D341Med (cell line): ENCODE measurements around the gene TRIM17.

ENCODE experiments used
- DNase-seq: peaks from one replicate; pipeline ENCODE4 v3.0.0; 2012; ENCODE audit warnings: low spot score

The TRIM17 gene

DNA sequence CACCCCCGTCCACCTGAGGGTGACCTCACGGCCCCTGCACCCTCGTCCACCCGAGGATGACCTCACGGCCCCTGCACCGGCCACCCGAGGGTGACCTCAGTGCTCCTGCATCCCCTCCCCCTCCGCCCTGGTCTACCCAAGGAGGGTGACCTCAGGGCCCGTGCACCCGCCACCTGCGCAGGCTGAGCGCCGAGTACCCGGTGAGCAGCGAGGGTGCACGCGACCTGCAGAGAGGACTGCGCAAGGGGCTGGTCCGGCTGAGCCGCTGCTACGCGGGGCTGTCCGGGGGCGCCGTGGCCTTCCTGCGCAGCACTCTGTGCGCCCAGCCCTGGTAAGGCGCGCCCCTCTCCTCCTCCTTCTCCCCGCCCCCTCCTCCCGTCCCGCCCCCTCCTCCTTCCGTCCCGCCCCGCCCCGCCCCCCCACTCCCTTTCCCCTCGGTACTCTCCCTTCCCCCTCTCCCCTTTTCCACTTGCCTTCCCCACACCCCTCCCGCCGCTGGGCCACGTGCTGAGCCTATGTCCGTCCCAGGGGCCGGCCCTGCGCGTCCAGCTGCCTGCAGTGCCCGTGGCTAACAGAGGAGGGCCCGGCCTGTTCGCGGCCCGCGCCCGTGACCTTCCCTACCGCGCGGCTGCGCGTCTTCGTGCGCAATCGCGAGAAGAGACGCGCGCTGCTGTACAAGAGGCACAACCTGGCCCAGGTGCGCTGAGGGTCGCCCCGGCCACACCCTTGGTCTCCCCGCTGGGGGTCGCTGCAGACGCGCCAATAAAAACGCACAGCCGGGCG lies 38.4 kb downstream of the TRIM17 start:
- peak; percentile 90 for DNase-seq

DNA sequence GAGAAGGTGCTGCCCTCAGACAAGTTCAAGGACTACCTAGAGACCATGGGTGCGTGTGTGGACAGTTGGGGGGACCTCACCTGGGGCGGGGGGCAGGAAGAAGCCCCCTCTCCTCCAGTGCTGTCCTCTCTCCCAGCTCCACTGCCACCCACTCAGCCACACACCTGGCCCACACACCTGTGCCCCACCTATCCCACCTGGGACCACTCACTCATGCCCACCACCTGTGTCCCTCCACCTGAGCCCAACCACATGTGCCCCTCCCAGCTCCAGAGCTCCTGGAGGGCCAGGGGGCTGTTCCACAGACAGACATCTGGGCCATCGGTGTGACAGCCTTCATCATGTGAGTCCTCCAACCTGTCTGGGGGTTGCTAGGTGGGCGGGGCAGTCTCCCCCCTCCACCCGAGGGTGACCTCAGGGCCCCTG lies 39.0 kb downstream of the TRIM17 start:
- no peak for DNase-seq

DNA sequence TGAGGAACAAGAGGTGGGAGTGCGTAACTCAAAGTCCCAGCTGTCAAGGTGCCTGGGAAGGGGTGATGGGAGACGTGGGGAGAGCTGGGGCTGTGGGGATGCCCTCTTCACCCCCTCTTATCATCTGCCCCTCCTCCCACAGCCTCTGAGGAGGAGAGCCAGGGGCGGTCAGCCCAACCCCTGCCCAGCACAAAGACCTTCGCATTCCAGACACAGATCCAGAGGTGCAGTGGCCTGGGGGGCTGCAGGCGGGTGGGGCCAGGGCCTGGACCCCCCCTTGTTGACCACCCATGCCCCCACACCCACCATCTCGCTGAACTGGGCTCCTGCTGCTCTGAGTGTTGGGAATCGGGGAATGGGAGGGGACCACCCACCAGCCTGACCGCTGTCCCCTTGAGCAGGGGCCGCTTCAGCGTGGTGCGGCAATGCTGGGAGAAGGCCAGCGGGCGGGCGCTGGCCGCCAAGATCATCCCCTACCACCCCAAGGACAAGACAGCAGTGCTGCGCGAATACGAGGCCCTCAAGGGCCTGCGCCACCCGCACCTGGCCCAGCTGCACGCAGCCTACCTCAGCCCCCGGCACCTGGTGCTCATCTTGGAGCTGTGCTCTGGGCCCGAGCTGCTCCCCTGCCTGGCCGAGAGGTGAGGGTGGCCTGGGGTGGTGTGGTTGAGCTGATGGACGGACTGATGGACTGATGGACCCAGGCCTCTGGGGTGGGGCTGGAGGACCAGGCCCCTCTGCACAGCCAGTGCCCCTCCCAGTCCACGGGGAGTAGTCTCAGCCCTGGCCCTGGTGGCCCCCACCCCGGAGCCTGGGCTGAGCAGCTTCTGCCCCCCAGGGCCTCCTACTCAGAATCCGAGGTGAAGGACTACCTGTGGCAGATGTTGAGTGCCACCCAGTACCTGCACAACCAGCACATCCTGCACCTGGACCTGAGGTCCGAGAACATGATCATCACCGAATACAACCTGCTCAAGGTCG lies 39.7 kb downstream of the TRIM17 start:
- DNase-seq, result no peak

DNA sequence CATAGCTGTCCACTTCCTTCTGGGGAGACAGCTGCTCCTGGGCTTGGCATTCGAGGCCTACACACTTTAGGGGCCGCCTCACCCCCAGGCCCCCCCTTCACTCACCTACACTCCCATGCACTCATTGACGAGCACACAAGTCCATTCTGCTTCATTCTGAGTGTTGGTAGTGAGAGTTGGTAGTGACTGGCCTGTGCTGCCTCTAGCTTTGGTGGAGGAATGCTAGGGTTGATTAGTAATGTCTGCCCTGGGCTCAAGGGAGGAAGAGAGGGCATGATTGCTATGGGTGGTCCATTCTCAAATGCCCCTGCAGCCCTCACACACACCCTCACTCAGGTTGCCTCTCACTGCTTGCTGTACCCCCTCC lies 40.4 kb downstream of the TRIM17 start:
- DNase-seq, result no peak

DNA sequence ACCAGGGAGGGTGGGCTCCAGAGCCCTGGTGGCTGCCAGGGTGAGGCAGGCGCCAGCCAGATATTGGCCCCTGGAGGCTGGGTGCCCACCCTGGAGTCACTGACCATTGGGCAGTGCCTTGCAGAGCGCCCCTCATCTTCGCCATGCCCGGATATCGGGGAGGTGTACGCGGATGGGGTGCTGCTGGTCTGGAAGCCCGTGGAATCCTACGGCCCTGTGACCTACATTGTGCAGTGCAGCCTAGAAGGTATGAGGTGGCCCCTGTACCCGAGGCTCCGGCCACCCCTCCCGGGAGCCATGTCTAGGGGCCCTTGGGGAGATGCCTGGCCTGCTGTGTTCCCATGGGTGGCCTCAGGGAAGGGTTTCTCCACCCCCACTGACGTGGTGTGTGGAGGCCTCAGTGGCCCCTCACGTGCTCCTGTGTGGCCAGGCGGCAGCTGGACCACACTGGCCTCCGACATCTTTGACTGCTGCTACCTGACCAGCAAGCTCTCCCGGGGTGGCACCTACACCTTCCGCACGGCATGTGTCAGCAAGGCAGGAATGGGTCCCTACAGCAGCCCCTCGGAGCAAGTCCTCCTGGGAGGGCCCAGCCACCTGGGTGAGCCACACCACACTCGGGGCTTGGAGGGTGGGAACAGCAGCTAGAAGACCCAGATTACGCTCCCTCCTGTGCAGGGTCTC lies 40.9 kb downstream of the TRIM17 start:
- DNase-seq, result no peak

DNA sequence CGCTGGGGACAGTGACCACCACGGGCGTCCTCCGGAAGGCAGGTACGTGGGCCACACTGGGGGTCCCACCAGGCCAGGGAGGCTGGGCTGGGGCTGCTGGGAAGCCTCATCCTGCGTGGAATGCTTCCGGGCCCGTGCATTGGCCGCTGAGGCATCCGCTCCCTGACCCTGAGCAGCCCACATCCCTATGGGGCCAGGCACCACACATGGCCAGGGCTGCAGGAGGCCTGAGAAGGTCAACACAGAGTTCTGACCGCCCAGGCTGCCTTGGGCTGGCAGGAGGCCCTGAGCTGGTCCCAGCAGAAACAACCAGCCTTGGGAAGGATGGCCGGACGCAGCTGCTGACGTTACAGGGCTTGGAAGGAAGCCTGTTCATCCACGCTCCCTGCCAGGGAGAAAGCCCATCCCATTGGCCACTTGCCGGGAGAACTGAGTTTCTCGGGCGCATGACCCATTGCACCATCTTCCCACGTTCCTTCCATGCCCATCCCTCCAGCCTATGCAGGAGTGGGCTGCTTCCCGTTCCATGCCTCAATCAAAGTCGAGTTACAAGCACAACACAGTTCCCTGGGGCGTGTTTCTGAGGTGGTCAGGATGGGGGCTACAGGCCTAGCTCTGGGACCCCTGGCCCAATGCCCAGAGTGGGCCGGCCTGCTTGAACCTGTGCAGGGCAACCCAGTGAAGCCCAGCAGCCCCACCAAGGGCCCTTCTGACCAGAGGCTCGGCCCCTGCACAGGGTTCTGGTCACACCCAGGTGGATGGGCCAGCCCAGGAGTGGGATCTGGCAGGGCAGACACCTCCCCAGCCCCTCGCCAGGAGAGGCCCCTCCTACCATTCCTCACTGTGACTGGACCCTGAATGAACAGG lies 41.7 kb downstream of the TRIM17 start:
- no peak for DNase-seq

DNA sequence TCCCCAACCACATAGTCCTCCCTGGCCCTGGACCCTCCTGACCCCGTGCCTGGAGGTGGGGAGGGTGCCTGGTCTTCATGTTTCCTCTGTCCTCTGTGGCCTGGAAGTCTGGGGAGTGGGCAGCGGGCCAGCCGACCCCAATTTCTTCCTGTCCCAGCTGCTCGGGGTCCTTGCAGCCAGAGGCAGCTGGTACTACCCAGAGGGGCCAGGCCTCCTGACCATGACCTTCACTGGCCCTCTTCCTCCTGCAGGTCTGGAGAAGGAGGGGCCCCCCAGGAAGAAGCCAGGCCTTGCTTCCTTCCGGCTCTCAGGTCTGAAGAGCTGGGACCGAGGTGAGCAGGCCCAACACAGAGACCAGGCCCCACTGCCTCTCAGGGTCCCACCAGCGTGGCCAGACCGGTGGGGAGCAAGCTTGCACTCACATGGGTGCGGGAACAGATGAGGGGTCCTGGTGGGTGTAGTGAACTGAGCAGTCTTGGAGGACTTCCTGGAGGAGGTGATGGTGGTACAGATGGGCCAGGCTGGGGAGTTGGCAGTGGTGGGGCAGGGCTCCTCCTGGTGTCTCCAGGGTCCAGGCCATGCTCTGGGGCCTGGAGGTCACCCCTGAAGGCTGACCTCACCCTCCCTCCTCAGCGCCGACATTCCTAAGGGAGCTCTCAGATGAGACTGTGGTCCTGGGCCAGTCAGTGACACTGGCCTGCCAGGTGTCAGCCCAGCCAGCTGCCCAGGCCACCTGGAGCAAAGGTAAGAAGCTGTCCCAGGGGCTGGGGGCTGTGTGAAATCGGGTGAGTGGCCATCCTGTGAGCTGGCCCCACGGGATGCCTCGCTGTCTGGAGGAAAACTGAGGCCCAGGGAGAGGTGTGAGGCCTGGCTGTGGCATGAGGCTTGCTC lies 42.7 kb downstream of the TRIM17 start:
- DNase-seq, result no peak

DNA sequence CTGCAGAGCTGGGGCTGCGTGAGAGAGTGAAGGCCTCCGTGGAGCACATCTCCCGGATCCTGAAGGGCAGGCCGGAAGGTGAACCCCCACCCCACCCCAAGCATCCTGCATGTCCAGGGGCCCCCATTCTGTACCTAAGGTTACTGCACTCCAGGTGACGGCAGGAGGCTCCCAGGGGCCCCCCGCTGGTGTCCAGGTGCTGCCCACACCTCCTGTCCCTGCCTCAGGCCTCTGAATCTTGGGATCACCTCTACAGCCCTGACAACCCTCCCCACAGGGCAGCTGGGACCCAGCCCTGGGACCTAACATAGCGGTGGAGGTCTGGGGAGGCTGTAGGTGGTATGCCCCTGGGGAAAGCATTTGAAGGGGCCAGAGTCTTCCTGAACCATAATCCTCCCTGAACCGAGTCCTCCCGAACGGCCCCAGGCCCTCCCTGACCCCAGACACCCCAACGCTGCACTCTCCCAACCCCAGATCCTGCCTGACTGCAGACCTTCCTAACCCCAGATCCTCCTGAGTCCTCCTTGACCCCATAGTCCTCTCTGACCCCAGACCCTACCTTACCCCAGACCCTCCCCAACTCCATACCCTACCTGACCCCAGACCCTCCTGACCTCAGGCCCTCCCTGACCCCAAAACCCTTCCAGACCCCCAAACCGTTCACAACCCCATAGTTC lies 43.5 kb downstream of the TRIM17 start:
- DNase-seq, result no peak

DNA sequence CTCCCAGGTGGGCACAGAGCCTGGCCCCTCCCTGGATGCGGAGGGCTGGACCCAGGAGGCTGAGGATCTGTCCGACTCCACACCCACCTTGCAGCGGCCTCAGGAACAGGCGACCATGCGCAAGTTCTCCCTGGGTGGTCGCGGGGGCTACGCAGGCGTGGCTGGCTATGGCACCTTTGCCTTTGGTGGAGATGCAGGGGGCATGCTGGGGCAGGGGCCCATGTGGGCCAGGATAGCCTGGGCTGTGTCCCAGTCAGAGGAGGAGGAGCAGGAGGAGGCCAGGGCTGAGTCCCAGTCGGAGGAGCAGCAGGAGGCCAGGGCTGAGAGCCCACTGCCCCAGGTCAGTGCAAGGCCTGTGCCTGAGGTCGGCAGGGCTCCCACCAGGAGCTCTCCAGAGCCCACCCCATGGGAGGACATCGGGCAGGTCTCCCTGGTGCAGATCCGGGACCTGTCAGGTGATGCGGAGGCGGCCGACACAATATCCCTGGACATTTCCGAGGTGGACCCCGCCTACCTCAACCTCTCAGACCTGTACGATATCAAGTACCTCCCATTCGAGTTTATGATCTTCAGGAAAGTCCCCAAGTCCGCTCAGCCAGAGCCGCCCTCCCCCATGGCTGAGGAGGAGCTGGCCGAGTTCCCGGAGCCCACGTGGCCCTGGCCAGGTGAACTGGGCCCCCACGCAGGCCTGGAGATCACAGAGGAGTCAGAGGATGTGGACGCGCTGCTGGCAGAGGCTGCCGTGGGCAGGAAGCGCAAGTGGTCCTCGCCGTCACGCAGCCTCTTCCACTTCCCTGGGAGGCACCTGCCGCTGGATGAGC lies 44.3 kb downstream of the TRIM17 start:
- DNase-seq, result no peak

DNA sequence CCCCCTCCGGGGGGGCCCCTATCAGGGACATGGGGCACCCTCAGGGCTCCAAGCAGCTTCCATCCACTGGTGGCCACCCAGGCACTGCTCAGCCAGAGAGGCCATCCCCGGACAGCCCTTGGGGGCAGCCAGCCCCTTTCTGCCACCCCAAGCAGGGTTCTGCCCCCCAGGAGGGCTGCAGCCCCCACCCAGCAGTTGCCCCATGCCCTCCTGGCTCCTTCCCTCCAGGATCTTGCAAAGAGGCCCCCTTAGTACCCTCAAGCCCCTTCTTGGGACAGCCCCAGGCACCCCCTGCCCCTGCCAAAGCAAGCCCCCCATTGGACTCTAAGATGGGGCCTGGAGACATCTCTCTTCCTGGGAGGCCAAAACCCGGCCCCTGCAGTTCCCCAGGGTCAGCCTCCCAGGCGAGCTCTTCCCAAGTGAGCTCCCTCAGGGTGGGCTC lies 44.9 kb downstream of the TRIM17 start:
- DNase-seq, result no peak

DNA sequence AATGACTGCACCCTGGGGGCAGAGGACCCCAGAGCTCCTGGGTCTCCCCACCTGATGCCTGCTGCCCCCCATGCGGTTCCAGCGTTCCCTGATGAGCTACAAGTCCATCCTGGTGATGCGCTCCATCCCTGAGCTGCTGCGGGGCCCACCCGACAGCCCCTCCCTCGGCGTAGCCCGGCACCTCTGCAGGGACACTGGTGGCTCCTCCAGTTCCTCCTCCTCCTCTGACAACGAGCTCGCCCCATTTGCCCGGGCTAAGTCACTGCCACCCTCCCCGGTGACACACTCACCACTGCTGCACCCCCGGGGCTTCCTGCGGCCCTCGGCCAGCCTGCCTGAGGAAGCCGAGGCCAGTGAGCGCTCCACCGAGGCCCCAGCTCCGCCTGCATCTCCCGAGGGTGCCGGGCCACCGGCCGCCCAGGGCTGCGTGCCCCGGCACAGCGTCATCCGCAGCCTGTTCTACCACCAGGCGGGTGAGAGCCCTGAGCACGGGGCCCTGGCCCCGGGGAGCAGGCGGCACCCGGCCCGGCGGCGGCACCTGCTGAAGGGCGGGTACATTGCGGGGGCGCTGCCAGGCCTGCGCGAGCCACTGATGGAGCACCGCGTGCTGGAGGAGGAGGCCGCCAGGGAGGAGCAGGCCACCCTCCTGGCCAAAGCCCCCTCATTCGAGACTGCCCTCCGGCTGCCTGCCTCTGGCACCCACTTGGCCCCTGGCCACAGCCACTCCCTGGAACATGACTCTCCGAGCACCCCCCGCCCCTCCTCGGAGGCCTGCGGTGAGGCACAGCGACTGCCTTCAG lies 45.5 kb downstream of the TRIM17 start:
- DNase-seq, result no peak

DNA sequence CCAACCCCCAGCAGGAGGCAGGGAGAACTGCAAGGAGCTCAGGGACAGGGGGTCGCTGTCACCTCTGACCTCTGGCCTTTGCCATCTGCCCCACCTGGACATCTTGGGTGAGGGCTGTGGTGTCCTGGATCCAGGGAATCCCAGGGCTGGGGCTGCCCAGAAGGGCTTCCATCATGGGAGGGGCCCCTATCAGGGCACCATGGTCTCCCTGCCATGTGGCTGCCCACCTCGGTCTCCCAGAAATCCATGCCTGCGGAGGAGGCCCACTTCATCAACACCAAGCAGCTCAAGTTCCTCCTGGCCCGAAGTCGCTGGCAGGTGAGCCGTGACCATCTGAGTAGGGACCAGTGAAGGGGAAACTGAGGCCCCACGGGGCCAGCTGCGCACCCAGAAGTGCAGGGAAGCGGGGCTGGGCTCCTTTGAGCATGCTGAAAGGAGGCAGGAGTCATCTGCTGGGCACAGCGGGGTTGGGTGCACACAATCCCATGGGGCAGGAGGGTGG lies 46.2 kb downstream of the TRIM17 start:
- DNase-seq, result no peak

DNA sequence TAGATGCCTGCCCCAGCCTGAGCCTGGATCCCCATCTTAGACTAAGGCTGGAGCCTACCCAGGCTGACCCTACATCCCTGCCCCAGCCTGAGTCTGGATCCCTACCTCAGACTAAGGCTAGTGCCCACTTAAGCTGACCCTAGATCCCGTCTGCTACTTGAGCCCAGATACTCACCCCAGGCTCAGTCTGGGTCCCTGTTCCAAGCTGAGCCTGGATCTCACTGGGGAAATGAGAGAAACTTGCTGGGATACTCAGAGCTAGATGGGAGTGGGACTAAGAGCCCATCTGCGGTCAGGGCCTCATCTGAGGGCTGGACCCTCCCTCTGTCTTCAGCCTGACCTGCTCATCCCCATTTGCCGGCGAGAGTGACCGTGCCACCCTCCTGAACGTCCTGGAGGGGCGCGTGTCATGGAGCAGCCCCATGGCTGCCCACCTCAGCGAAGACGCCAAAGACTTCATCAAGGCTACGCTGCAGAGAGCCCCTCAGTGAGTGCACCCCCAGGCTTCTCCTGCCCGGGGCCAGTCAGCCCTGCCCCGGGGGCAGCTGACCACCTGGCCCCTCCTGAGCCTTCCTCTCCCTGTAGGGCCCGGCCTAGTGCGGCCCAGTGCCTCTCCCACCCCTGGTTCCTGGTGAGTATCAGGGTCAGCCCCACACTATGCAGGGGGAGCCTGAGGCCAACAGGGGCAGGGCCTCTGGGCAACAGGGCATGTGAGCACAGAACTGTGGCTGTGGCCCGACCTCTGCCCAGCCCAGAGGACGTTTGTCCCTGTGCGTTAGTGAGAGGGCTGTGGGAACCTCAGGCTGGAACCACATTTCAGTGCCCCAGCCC lies 46.8 kb downstream of the TRIM17 start:
- DNase-seq, result no peak

DNA sequence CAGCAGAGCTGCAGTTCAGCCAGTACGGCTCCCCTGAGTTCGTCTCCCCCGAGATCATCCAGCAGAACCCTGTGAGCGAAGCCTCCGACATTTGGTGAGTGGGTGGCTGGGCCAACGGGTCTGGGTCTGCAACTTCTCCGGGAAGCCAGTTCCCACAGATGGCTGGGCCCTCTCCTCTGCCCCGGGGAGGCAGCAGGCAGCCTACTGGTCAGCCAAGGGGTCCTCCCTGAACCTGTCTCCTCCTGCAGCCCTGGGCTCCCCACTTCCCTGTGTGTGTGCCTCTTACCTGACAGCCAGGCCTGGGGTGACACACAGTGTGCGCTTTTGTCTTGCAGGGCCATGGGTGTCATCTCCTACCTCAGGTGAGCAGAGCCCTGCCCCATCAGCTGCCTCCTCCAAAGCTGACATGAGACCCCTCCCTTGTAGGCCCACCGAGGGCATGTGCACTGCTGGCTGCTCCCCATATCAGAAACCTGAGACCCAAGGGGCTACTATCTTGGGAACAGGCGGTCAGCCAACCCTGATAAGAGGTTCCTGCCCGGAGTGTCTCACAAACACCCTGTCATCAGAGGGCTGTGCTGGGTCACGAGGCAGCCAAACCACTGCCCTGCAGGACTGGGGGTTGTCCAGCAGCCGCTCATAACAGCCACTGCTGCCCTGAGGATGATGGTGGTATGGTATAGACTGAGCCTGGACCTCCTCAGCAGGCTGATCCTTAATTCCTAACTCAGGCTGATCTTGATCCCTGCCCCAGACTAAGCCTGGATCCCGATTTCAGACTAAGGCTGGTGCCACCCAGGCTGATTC lies 47.7 kb downstream of the TRIM17 start:
- no peak for DNase-seq

DNA sequence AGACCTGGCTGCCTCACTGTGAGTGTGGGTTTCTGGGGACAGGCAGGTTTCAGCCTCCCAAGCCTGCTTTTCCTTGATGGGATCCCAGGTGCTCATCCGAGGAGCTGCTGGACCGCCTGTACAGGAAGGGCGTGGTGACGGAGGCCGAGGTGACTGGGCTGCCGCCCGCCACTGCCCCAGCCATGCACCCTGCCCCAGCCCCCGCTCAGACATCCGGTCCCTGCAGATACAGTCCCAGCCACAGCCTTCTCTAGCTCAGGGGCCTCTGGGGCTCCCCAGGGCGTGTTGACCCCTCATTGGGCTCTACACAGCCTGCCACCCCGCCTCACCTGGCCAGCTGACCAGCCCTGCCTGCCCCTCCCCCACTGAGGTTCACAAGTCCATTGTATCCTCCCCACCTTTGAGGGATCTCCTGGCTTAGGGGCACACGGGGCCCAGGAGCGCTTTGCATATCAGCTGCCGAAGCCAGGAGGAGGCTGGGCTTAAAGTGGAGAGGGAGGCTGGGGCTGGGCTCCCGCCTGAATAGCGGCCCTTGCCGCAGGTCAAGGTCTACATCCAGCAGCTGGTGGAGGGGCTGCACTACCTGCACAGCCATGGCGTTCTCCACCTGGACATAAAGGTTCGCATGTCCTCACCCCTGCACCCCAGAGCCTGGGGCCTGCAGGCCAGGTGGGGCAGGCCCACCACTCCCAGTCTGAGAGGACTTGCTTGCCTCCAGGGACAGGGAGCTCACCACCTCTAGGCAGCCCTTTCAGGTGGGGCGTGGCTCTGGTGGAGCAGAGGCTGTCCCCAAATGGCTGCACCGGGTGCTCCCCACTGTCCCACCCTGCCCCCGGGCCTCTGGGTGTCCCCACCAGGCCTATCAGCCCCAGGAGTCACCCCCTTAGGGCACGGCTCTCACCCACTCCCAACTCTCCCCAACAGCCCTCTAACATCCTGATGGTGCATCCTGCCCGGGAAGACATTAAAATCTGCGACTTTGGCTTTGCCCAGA lies 48.6 kb downstream of the TRIM17 start:
- DNase-seq, result no peak
